Epithelial cell of proximal tubule (primary cell): ENCODE data around the gene B4GALT5. TPM values are rescaled to one million over a fixed set of nuclear protein-coding genes. Genes with fewer than 3 reads are reported as not detected.

Source experiments
- DNase-seq: peaks from one replicate; pipeline ENCODE4 v3.0.0-alpha.2; 2011; ENCODE audit warnings: low read depth
- H3K4me3 ChIP-seq: 2 replicates; pipeline ENCODE4 v1.5.1; 2011; ENCODE audit warnings: low read depth, mild to moderate bottlenecking, low read length
- CTCF ChIP-seq: conservative IDR thresholded peaks from 2 replicates; pipeline ENCODE4 v1.5.1; 2012; ENCODE audit warnings: low read depth, mild to moderate bottlenecking, low read length
- total RNA-seq: library from RNA; depleted of rRNA; stranded (reverse); fragments of >200 nt; gene quantifications from 2 replicates; pipeline ENCODE4 v1.2.3, GENCODE V29; 2015

B4GALT5 gene
- total RNA-seq, 1 donor from 2014 or later, result 27.4 TPM

GRCh38 chr20:49661560-49662329 lies 51.9 kb downstream of the B4GALT5 start:
- TF ChIP-seq CTCF, result no peak
- DNase-seq, result no peak
- no peak overlapping the region for H3K4me3 ChIP-seq

DNA sequence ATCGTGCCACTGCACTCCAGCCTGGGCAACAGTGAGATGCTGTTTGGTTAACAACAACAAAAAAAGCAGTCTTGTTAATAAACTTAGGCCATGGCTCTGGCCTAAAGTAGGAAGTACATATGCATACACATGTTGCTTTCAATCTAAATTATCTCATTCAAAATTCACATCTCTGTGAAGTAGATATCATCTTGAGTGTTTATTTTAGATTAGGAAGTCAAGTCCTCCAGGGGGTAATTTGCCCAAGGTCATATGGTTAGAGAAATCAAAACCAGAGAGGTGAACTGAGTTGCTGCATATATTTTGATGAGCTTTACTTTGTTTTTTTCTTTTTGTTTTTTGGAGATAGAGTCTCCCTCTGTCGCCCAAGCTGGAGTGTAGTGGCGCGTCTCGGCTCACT lies 52.8 kb downstream of the B4GALT5 start:
- no peak for DNase-seq
- no peak overlapping the region for H3K4me3 ChIP-seq
- TF ChIP-seq CTCF, result no peak

DNA sequence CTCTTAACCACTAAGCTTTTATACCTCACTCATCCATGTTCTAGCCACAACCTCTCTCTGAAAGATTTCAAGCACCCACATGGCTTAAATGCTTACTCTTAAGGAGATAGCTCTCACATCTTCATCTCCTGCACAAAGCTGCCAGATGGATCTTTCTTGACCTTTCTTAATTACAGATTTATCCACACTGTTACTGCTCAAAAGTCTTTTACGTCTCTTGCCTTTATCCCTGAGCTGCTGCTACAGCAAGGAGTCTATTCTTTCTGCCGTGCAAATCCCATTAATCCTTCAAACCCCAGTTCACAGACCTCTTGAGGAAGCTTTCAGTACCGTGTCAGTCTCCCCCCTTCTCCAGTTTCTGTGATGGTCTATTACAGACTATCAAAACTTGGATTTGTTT lies 54.6 kb downstream of the B4GALT5 start:
- no peak overlapping the region for H3K4me3 ChIP-seq
- no peak for DNase-seq
- no peak for TF ChIP-seq CTCF

- no peak for TF ChIP-seq CTCF
- H3K4me3 ChIP-seq, result no peak overlapping the region
- DNase-seq, result no peak
These were observed 55.2 kb downstream of the B4GALT5 start for GRCh38 chr20:49658508-49658907.

GRCh38 chr20:49657118-49657901 lies 56.4 kb downstream of the B4GALT5 start:
- no peak for TF ChIP-seq CTCF
- no peak overlapping the region for H3K4me3 ChIP-seq
- no peak for DNase-seq

DNA sequence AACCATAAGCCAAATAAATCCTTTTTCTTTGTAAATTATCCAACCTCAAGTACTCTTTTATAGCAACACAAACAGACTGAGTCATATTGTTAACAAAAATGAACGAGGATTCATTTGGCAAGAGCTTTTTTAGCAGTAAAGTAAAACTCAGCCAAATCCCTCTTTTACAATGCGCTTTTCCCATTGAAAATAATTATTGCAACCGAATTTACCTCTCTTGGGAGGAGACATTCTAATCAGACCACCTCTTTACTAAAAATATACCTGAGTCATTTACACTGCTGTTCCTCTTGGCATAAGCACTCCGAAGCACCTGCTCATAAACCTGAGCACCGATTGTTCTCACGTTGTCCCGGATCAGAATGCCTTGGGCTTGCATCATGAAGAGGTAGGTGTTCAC lies 57.4 kb downstream of the B4GALT5 start:
- DNase-seq, result no peak
- H3K4me3 ChIP-seq, result no peak overlapping the region

More for the DNA sequence above, 57.4 kb downstream of the B4GALT5 start:
- TF ChIP-seq CTCF, result no peak
